NCI-H1092 treated with DMSO at 0.1 percent for 48 hours (cell line): Measurements from ENCODE around the gene PPP4R3B.
"Not testable (repeated sequence)": the region's sequence is repeated elsewhere in the genome, so short reads cannot be mapped to it uniquely, and the experiment has no call there.

ENCODE experiments used
- DNase-seq: peaks from one replicate; lab custom pipeline; 2025; lab: John Stamatoyannopoulos, UW

The PPP4R3B gene

GRCh38 chr2:55595536-55595935, 21.9 kb downstream of the PPP4R3B start:
- no peak for DNase-seq

DNA sequence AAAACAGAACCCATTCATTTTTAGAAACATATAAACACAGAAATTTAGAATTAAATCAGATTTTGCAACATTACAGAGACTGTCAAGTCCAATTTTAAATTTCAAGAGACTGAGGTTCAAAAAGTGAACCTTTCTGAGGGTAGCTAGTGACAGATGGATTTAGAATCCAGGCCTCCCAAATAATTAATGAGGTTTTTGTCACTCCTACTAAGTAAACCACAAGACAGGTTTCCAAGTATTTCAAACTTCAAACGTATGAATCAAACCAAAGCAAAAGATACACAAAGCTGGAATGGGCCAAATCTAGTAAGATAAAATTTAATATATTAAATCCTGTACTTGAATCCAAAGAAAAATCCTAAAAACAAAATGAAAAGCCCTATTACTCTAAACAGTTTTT, 25.3 kb downstream of the PPP4R3B start:
- no peak for DNase-seq

DNA sequence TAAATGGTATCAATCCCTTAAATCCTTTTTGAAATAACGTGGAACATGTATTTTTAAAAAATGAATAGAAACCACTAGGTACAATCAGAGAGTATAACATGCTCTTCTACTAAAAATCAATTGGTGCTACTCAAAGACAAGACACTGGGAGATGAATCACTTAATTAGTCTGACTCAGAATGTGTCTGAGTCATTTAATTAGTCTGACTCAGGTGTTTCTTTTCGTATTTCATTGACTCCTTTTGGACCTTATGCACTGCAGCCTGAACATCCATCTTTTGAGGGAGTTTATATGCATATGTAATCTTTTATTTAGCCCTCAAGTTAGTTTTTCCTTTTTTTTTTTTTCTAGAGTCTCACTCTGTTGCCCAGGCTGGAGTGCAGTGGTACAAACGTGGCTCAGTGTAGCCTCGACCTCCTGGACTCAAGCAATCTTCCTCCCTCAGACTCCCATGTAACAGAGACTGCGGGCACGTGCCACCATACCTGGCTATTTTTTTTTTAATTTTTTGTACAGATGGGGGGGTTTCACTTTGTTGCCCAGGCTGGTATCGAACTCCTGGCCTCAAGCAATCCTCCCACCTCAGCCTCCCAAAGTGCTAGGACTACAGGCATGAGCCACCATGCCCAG, 26.5 kb downstream of the PPP4R3B start:
- no peak for DNase-seq

DNA sequence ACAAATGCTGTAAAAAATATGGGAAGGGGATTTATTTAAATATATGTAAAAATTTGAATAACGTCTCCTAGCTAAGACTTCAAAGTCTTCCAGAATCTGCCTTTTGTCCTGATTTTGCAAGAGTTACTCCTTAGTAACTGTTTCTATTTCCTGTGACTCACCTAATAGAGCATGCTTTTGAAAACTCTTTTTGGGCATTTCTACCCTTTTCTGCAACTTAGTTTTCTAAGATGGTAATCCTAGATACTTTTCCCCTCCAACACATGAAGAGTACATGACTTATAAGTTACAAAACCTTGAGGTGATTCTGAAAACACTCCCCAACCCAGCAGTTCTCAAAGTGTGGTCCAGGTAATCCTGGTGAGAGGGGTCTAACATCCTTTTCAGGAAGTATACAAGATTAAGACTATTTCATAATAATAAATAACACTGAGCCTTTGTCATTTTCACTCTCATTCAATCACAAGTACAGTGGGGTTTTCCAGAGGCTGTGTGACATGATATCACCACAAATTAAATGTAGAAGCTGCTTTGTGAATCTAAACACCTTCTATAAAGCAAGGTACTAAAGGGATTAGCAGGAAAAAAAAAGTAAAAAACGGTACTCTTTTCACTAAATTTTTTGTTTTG, 31.9 kb downstream of the PPP4R3B start:
- DNase-seq = no peak

DNA sequence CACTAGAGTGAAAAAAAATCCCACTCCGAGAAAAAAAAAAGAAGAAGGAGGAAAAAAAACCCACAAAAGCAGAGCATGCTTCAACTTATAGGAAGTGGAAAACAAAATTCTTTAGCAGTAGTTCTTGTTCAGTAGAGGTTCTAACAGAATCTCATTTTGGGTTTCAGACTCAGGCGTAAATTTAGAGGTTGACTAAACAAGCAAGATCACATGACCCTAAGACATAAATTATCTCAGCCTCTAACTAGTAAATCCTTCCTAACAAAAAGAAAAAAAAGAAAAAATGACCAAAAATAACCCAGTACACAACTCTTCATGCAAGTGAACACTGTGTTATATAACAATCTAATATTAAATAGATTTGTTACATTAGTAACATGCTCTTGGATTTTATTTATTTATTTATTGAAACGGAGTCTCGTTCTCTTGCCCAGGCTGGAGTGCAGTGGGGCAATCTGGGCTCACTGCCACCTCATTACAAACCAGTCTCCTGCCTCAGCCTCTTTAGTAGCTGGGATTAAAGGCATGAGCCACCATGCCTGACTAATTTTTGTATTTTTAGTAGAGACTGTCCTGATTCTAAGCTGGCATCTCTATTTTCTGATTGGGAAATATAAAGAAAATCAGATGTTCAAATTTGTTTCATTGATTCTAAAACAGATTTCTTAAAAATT, 35.4 kb downstream of the PPP4R3B start:
- no peak for DNase-seq

DNA sequence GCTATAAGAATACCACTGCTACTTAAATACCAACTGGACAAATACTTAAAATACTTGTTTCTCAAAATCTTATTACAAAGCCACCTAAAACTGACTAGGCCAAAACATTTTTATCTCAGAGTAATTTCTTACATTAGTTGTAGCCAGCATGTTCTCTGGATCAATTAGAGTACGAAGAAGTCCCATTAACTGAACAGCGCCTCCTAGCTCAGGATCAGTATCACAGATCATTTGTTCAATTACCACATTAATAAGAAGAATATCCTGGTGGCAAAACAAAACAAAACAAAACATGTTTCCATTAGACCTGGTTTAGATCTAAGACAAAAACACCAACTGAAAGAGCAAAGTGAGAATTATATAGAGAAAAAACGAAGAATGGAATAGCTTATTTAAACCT, 36.0 kb downstream of the PPP4R3B start:
- no peak for DNase-seq

GRCh38 chr2:55569002-55569401, 48.4 kb downstream of the PPP4R3B start:
- not testable (repeated sequence) for DNase-seq

DNA sequence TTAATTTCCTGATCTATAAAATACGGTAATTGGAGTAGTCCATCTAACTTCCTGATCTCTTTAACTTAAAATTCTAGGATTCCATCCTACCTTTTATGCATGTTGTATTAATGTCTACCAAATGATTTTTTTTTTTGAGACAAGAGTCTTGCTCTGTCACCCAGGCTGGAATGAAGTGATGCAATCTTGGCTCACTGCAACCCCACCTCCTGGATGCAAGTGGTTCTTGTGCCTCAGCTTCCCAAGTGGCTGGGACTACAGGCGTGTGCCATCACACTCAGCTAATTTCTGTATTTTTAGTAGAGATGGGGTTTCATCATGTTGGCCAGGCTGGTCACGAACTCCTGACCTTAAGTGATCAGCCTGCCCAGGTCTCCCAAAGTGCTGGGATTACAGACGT, 50.1 kb downstream of the PPP4R3B start:
- no peak for DNase-seq

DNA sequence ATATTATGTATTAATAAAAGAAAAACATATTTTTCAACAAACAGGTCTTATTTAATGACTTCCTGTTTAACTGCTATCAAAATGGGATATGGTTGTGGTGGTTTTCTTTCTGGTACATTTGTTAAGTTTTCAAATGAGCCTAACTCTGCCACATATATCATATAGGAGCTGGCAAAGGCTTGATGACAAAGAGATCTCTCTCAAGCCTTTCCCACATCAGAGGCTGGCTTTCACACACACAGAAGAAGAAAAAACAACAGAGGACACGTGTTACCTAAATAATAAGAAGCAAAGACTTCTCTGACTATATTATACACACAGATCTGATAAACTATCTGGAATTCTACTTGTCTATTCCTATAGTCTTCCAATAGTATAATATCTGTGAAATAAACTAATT, 51.8 kb downstream of the PPP4R3B start:
- no peak for DNase-seq

DNA sequence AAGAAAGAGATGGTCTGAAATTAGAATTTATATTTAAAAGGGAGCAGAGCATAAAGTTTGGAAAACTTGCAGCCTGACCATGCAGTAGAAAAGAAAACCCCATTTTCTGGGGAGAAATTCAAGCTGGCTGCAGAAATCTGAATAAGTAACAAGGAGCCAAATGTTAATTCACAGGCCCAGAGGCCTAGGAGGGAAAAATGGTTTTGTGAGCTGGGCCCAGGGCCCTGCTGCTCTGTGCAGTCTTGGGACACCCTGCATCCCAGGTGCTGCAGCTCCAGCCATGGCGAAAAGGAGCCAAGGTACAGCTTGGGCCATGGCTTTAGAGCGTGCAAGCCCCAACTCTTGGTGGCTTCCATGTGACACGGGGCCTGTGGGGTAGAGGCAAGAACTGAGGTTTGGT, 56.6 kb downstream of the PPP4R3B start:
- DNase-seq = no peak

GRCh38 chr2:55556809-55557208, 60.6 kb downstream of the PPP4R3B start:
- no peak for DNase-seq

GRCh38 chr2:55555977-55556376, 61.4 kb downstream of the PPP4R3B start:
- no peak for DNase-seq

GRCh38 chr2:55553321-55553720, 64.1 kb downstream of the PPP4R3B start:
- no peak for DNase-seq

GRCh38 chr2:55550368-55551102, 66.9 kb downstream of the PPP4R3B start:
- no peak for DNase-seq

DNA sequence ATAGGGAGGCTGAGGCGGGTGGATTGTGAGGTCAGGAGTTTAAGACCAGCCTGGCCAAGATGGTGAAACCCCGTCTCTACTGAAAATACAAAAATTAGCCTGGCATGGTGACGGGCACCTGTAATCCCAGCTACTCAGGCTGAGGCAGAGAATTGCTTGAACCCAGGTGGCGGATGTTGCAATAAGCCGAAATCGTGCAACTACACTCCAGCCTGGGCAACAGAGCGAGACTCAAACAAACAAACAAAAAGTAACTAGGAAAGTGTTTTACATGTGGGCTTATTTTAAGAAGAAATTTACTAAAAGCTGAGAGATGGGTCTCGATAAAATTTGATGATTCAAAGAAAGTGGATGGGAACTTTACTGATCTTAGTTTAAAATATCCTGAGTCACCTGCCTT, 69.7 kb downstream of the PPP4R3B start:
- DNase-seq = not testable (repeated sequence)

DNA sequence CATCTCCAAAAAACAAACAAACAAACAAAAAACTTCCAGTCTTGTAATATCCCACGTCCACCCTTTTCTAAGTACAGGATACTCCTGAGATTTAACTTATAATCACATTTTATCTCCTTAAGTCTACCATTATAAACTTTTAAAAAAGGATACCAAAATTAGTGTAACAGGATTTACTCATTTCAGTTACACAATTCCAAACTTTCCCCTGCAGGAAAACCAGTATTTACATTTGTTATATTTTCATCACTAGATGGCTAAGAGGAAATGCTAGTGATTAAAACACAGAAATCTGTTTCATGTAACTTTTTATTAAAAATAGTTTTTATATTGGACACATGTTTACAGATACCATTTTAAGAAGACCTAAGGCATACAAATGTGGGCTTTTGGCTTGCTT, 70.4 kb downstream of the PPP4R3B start:
- DNase-seq = no peak

GRCh38 chr2:55530539-55531081, 86.8 kb downstream of the PPP4R3B start:
- DNase-seq = no peak

- DNase-seq = no peak
Measured at GRCh38 chr2:55526174-55526573, 91.2 kb downstream of the PPP4R3B start.

DNA sequence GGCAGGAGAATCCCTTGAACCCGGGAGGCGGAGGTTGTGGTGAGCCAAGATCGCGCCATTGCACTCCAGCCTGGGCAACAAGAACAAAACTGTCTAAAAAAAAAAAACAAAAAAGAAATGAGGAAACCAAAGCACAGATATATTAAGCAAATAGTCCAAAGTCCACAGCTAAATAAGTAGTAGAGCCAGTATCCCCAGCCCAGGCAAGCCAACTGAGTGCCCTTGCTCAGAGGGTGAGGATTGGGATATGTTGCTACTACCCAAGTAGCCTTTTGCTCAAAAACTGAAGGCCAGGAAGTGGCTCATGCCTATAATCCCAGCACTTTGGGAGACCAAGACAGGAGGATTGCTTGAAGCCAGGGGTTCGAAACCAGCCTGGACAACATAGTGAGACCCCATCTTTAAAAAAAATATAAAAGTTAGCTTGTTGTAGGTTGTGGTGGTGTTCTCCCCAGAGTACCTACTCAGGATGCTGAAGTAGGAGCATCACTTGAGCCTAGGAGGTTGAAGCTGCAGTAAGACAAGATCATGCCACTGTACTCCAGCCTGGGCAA, 92.5 kb downstream of the PPP4R3B start:
- DNase-seq = no peak

- peak; percentile 34 for DNase-seq
Measured at GRCh38 chr2:55519938-55520885, 97.2 kb downstream of the PPP4R3B start.

DNA sequence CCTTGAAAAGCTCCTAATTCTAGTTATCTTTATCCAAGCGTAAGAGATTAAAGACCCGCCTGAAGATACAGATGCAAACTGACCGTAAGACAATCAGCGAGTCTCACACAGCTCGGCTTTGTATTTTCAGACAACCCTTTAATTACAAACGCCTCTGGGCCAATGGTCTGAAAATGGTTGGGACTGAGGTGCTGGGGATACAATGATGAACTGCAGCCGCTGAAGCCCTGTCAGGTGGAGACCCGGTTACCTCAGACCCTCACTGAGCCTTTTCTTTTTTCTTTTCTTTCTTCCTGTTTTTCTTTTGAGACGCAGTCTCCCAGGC, 98.6 kb downstream of the PPP4R3B start:
- DNase-seq = peak; percentile 41
